Stimulated activated memory B cell treated with anti-CD40 and anti-IgM and Interleukin-4, amounts not matched to agents 10 μg/mL and 1 μg/mL and 100 μg/mL, for 72 hours (primary cell): ENCODE measurements around the gene TBC1D21.

Source experiments
- ATAC-seq: fragments of 150-1000 bp; cut with Tn5 transposase; 2 replicates; pipeline ENCODE4 v1.10.0; 2021
- H3K27ac Mint-ChIP-seq: one replicate; pipeline ENCODE4 v1.8.0; 2022; ENCODE audit warnings: mild to moderate bottlenecking, mixed read lengths
- H3K27me3 Mint-ChIP-seq: one replicate; pipeline ENCODE4 v1.8.0; 2022; ENCODE audit warnings: mixed read lengths
- H3K36me3 Mint-ChIP-seq: one replicate; pipeline ENCODE4 v1.8.0; 2022; ENCODE audit warnings: mixed read lengths
- H3K4me1 Mint-ChIP-seq: one replicate; pipeline ENCODE4 v1.8.0; 2022; ENCODE audit warnings: mixed read lengths
- H3K4me3 Mint-ChIP-seq: one replicate; pipeline ENCODE4 v1.8.0; 2022; ENCODE audit warnings: mild to moderate bottlenecking, moderate library complexity, mixed read lengths
- H3K9me3 Mint-ChIP-seq: one replicate; pipeline ENCODE4 v1.8.0; 2022; ENCODE audit warnings: mixed read lengths

TBC1D21 gene, protein sequence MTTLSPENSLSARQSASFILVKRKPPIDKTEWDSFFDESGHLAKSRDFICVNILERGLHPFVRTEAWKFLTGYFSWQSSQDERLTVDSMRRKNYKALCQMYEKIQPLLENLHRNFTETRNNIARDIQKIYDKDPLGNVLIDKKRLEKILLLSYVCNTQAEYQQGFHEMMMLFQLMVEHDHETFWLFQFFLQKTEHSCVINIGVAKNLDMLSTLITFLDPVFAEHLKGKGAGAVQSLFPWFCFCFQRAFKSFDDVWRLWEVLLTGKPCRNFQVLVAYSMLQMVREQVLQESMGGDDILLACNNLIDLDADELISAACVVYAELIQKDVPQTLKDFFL

DNA sequence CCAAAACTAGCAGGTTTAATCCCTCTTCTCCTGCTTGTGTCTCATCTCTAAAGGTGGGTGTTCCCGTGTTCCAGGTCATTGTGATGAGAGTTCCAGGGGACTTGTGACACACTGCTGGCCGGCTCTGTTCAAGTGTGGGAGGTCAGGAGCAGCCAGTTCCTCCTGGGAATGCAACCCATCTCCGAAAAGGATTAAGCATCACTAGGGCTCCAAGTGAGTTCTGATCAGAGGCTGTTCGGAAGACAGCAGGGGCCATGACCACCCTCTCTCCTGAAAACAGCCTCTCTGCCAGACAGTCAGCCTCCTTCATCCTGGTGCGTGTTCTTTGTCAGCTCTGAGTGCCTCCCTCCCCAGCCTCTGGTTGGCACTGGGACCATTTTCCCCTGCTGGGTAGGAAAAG is at the start of gene TBC1D21:
TSS of gene TBC1D21 (plus strand) at position 109 of the 400 bp plus-strand sequence. CDS start at position 255, 146 bp downstream.
- Mint-ChIP-seq H3K4me1 (no peaks in the 10 kb centered on the region), H3K27me3 (peaks cover 75% of the 10 kb centered on the region), H3K36me3 (no peaks in the 10 kb centered on the region), H3K27ac (no peak within 1 kb of the TSS), H3K4me3 (no peak within 1 kb of the TSS), H3K9me3 (no peaks in the 10 kb centered on the region)
- ATAC-seq: no peak

DNA sequence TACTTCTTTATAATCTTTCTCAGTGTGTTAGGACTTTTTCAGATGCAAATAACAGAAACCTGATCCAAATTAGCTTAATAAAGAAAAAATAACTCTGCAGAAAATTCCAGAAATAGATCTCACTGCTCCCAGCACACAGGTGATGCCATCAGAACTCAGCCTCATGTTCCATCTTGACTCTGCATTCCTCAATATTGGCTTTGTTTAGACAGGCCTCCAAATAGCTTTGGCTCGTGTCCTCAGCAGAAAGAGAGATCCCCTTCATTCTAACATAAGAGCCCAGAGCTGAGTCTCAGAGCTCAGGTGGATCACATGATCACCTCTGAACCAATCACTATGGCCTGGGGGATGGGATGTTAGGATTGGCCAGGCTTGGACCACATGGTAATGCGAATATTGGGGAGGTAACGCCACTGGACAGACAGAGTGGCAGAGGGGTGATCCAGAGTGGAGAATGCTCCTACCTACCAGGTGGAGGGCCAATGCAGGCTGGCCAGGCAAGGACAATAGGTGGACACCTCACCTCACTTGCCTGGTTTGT is 46.6 kb upstream of the TBC1D21 start:
- no peaks in the 10 kb centered on the region for H3K4me1 Mint-ChIP-seq
- H3K9me3 Mint-ChIP-seq: no peaks in the 10 kb centered on the region
- H3K27me3 Mint-ChIP-seq: no peaks in the 10 kb centered on the region
- ATAC-seq: no peak
- no peaks in the 10 kb centered on the region for H3K36me3 Mint-ChIP-seq
- no peak overlapping the region for H3K4me3 Mint-ChIP-seq
- no peak overlapping the region for H3K27ac Mint-ChIP-seq

DNA sequence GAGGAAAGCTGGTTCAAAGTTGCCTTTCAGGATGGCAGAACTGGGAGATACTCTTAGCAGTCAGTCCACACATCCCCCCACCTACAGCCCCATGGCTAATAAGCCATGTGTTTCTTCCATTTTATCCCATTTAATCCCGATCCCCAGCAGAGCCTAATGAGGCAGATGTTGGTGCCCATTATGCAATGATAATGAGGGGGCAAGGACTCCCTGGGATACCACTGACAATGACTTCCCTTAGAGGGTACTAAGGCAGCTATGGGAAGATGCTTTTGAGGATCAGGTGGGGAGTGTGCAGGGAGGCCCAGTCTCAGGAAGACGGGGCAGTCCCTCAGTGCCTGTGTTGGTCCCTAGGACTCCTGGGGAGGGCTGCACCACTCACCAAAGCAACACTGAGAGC is 43.8 kb upstream of the TBC1D21 start:
- H3K27me3 Mint-ChIP-seq: peaks cover 19% of the 10 kb centered on the region
- H3K27ac Mint-ChIP-seq: no peak overlapping the region
- H3K4me1 Mint-ChIP-seq: no peaks in the 10 kb centered on the region
- H3K9me3 Mint-ChIP-seq: no peaks in the 10 kb centered on the region
- H3K36me3 Mint-ChIP-seq: no peaks in the 10 kb centered on the region
- H3K4me3 Mint-ChIP-seq: no peak overlapping the region
- ATAC-seq: no peak

DNA sequence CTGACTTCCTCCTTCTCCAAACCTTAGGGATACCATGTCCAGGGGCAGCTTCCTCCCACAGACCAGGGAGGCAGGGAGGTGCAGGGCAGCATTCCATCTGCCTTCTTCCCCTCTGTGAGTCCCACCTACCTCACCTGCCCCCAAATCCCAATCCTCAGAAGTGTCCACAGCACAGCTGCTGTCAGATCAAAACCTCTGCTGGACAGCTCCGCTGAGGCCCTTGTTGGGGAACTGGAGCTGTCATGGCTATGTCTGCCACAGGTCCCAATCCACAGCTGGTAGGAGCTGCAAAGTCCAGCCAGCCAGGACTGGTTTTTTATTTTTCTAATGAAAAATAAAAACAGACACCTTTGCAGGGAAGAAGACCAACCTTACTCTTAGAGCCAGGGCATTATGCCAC is 40.7 kb upstream of the TBC1D21 start:
- H3K4me3 Mint-ChIP-seq: no peak overlapping the region
- H3K36me3 Mint-ChIP-seq: no peaks in the 10 kb centered on the region

DNA sequence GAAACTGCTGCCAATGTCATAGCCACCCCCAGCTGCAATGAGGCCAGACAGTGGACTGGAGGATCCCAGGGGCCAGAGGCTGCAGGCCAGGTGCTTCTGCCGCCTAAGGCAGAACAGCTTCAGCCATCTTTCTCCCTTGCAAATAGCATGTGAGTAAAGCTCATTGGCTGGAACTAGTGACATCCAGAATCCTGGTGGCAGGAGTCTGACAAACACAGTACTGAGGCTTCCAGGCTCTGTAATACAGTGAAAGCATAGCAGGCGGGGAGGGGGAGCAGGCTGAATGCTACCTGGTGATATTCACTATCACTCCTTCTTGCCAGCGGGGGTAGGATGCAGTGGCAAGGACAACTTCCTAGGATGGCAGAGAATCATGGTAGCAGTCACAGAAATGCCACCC is 36.5 kb upstream of the TBC1D21 start:
- Mint-ChIP-seq H3K4me3 (no peak overlapping the region), H3K9me3 (no peaks in the 10 kb centered on the region), H3K36me3 (no peaks in the 10 kb centered on the region), H3K27me3 (peaks cover 59% of the 10 kb centered on the region), H3K4me1 (no peaks in the 10 kb centered on the region), H3K27ac (no peak overlapping the region)
- no peak for ATAC-seq

More for the DNA sequence above, 40.7 kb upstream of the TBC1D21 start:
- peaks cover 43% of the 10 kb centered on the region for H3K27me3 Mint-ChIP-seq
- ATAC-seq: peak; percentile 14
- H3K9me3 Mint-ChIP-seq: no peaks in the 10 kb centered on the region
- no peak overlapping the region for H3K27ac Mint-ChIP-seq
- H3K4me1 Mint-ChIP-seq: no peaks in the 10 kb centered on the region

DNA sequence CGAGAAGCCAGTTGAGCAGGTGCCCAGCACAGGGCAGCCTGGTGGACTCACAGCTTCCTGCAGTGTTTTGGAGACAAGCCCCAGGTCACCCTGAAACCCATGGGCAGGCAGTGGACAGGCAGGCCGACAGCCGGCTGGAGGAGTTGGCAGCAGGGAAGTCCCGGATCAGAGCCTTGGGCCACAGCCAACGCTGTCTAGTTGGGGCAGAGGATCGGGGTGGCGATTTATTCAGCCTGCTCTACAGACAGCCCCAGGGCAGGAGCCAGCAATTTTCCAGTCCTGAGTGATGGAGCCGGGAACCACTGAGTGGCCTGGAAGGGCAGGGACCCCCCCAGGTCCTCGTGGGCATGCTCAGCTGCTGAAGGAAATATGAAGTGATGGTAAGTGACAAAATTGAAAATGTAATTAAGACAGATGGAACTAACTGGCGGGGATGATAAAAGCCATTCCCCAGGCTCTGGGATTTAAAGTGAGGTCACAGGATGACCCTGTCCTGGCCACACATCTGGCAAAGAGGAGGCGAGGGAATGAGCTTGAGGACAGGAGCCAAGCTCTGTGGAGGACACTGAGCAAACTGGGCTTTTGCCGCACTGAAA is 34.4 kb upstream of the TBC1D21 start:
- peaks cover 49% of the 10 kb centered on the region for H3K27me3 Mint-ChIP-seq
- H3K4me3 Mint-ChIP-seq: no peak overlapping the region
- H3K9me3 Mint-ChIP-seq: no peaks in the 10 kb centered on the region

DNA sequence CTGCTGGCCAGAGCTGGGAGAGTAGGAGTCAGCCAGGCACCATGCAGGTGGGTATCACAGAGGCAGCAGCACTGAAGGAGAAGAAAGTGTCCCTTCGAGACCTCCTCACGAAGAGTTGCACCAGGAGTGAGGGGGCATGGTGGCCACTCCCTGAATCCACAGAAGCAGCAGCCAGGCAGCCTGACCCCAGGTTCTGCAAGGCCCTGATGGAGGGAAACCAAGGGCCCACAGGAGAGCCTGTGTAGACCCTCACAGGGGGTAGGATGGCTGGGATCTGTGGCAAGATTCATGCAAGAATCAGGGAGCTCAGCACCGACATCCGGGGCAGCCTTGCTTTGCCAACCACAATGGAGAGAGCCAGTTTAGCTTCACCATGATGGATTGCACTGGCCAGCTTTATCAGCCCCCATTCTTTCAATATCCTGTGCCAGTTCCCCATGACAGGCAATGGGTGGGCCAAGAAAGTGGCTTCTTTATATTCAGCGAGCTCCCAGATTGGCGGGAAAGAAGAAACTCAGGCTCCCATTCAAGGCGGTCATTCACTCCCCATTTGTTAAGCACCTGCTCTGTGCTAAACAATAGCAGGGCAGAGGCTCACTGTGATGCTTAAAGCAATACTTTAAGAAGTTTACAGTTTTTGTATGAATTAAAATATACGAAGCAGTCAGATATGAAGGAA is 33.5 kb upstream of the TBC1D21 start:
- no peak overlapping the region for H3K27ac Mint-ChIP-seq
- peaks cover 48% of the 10 kb centered on the region for H3K27me3 Mint-ChIP-seq
- no peaks in the 10 kb centered on the region for H3K36me3 Mint-ChIP-seq
- no peak for ATAC-seq
- H3K4me1 Mint-ChIP-seq: no peaks in the 10 kb centered on the region
- no peak overlapping the region for H3K4me3 Mint-ChIP-seq
- no peaks in the 10 kb centered on the region for H3K9me3 Mint-ChIP-seq

More for the DNA sequence above, 34.4 kb upstream of the TBC1D21 start:
- no peak for ATAC-seq
- H3K27ac Mint-ChIP-seq: no peak overlapping the region
- H3K4me1 Mint-ChIP-seq: no peaks in the 10 kb centered on the region
- no peaks in the 10 kb centered on the region for H3K36me3 Mint-ChIP-seq

DNA sequence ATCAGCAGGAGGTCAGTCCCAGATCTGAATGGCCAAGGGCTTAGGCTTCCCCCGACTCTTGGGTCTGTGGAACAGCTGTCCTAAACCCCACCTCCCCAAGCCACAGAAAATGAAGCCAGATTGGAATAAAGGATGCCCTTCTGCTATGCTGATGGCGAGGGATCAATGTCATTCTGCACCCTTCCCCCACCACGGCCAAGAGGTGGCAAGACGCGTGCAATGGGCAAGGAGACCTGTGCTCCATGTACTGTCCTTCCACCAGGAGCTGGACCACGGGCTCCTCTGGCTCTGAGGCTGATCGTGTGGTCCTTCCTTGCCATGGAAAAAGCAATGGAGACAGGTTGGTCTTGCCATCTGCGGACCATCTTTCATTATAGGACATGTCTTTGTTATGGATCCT is 32.6 kb upstream of the TBC1D21 start:
- ATAC-seq: no peak
- Mint-ChIP-seq H3K4me1 (no peaks in the 10 kb centered on the region), H3K4me3 (no peak overlapping the region), H3K27ac (no peak overlapping the region), H3K27me3 (peaks cover 39% of the 10 kb centered on the region), H3K9me3 (no peaks in the 10 kb centered on the region), H3K36me3 (no peaks in the 10 kb centered on the region)

DNA sequence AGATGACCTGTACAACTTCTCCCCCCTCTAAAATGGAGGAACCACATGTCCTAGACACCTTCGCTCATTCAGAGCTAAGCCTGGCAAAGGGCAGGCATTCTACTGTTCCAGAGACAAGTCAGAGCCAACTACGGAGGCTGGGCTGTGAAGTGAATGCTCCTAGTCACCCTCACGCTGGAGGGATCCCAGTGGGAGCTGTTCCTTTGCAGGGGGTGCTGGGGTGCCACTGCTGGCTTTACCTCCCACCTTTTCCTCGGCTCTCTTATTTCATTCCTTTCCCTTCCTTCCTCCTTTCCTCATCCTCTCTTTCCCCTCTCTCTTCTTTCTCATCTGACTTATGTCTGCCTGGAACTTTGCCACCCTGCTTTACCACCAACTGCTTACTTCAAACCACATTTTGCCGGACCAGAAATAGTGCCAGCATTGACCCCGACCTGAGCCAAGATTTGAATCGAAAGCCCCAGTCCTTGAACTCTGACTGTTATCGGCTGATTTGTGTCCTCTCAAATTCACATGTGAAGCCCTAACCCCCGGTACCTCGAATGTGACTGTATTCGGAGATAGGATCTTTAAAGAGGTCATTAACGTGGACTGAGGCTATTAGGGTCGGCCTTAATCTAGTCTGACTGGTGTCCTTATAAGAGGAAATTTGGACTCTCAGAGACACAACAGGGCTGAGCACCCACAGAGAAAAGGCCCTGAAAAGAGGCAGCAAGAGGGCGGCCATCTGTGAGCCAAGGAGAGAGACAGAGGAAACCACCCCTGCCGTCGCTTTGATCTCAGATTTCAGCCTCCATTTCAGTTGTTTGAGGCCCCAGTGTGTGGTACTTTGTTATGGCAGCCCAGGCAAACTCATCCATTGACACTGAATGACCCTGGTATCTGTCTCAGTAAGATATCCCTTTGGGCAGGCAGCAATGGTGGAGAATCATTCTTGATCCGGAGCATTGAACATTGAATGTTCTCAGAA is 31.3 kb upstream of the TBC1D21 start:
- no peaks in the 10 kb centered on the region for H3K4me1 Mint-ChIP-seq
- H3K27me3 Mint-ChIP-seq: peaks cover 31% of the 10 kb centered on the region
- no peak overlapping the region for H3K27ac Mint-ChIP-seq
- no peak overlapping the region for H3K4me3 Mint-ChIP-seq
- no peaks in the 10 kb centered on the region for H3K36me3 Mint-ChIP-seq
- no peak for ATAC-seq
- no peaks in the 10 kb centered on the region for H3K9me3 Mint-ChIP-seq

DNA sequence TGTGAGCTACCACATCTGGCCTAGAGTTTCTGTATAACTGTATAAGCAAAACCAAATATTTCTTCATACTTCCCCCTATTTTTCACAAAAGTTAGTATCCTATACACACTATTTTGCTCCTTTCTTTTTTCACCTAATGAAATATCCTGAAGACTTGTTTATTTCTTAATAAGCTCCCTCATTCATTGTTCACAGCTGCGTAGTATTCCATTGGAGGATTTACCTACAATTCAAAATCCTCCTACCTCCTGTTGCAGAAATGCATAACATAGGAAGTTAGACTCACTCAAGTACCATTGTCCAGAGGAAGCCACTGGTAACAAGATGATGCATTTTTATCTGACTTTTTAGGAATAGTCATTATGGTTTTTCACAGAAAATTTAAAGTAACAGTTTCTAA is 29.6 kb upstream of the TBC1D21 start:
- Mint-ChIP-seq H3K27ac (no peak overlapping the region), H3K9me3 (no peaks in the 10 kb centered on the region), H3K4me3 (no peak overlapping the region), H3K4me1 (no peaks in the 10 kb centered on the region), H3K36me3 (no peaks in the 10 kb centered on the region), H3K27me3 (peaks cover 37% of the 10 kb centered on the region)
- no peak for ATAC-seq

DNA sequence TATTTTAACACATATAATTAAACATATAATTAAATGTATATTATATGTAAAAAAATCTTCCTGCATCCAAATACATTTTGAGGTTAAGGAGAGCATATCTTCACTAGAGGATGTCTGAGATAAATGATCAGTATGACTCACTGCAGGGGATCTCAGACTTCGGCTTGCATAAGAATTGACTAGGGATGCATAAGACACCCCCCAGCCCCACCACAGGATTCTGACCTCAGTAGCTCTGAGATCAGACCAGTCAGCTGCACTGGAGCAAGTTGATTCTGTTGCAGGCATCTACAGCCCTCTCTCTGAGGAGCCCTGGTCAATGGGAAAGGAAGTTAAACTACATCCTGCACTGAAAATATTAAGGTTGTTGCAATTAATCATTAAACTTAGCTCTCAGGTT is 29.0 kb upstream of the TBC1D21 start:
- ATAC-seq: no peak
- no peaks in the 10 kb centered on the region for H3K36me3 Mint-ChIP-seq
- H3K27me3 Mint-ChIP-seq: peaks cover 32% of the 10 kb centered on the region
- no peak overlapping the region for H3K27ac Mint-ChIP-seq
- no peaks in the 10 kb centered on the region for H3K4me1 Mint-ChIP-seq
- no peaks in the 10 kb centered on the region for H3K9me3 Mint-ChIP-seq
- H3K4me3 Mint-ChIP-seq: no peak overlapping the region

DNA sequence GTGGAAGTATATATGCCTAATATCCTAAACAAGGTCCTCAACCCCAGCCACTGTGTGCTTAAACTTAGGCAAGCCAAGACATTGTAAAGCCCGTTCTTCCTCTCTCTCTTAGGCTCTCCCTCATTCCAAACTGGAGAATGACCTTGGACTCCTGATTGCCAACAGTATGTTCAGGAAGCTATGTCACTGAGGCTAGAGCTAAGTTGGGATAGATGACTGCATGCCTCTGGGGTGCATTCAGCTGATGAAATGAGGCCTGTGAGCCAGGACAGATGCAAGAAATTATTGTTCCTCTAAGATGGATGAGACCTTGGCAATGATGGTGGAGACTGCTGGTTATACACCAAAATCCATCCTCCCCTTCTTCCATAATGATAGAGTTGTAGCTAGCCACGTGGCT is 27.9 kb upstream of the TBC1D21 start:
- no peaks in the 10 kb centered on the region for H3K9me3 Mint-ChIP-seq
- H3K4me1 Mint-ChIP-seq: no peaks in the 10 kb centered on the region
- H3K27ac Mint-ChIP-seq: no peak overlapping the region

DNA sequence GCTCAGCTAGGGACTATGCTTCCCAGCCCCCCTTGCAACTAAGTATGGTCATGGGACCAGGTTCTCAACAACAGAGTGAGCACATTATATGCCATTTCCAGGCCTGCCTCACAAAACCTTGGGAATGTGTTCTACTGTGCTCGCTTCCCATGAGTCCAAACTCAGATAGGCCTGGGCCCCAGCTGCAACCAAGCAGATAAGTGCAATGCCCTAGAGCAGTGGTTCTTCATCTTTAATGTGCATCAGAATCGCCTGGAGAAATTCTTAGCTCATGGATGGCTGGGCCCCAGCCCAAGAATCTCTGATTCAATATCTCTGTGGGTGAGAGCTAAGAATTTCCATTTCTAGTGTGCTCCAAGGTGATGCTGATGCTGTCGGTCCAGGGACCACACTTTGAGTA is 27.5 kb upstream of the TBC1D21 start:
- H3K4me1 Mint-ChIP-seq: no peaks in the 10 kb centered on the region
- peaks cover 29% of the 10 kb centered on the region for H3K27me3 Mint-ChIP-seq
- H3K4me3 Mint-ChIP-seq: no peak overlapping the region
- no peak overlapping the region for H3K27ac Mint-ChIP-seq
- no peaks in the 10 kb centered on the region for H3K36me3 Mint-ChIP-seq
- no peak for ATAC-seq
- no peaks in the 10 kb centered on the region for H3K9me3 Mint-ChIP-seq

More for the DNA sequence above, 27.9 kb upstream of the TBC1D21 start:
- no peaks in the 10 kb centered on the region for H3K36me3 Mint-ChIP-seq
- no peak overlapping the region for H3K4me3 Mint-ChIP-seq
- peaks cover 29% of the 10 kb centered on the region for H3K27me3 Mint-ChIP-seq
- no peak for ATAC-seq

DNA sequence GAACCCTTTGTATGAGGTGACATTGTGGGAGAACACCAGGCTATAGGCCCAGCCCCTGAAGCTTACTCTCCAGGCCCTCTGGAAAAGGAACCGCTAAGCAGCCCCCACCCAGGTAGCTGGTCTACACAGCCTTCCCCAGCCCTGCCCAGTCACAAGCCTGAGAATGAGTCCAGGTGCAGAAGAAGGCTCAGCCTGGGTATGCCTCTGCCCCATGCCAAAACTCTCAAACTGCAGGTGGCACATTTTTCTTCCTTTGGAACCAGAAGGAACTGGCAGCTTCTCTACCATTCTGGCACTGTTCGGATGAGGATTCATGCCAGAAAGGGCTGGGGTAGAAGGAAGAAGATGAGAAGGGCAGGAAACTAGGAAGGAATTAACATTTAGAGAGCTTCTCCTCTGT is 23.7 kb upstream of the TBC1D21 start:
- H3K4me1 Mint-ChIP-seq: no peaks in the 10 kb centered on the region
- no peaks in the 10 kb centered on the region for H3K36me3 Mint-ChIP-seq
- H3K27ac Mint-ChIP-seq: no peak overlapping the region
- peaks cover 46% of the 10 kb centered on the region for H3K27me3 Mint-ChIP-seq
- no peak for ATAC-seq
- H3K4me3 Mint-ChIP-seq: no peak overlapping the region
- no peaks in the 10 kb centered on the region for H3K9me3 Mint-ChIP-seq

DNA sequence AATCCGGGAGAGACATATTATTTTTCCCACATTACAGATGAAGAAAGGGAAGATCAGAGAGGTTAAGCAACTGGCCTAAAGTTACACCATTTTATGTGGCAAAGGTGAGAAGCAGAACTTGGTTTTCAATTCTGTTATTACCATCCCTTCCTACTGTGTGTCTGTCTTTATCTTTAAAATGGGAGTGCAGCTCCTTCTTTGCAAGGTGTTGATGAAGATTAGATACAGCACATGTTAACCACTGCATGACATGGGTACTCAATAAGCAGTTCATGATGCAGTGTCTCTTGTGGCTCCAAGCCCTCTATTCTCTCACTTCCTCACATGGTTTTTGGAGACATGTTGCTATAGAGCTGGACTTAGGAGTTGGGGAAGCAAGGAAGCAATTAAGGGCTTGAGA is 23.1 kb upstream of the TBC1D21 start:
- H3K4me1 Mint-ChIP-seq: no peaks in the 10 kb centered on the region
- H3K36me3 Mint-ChIP-seq: no peaks in the 10 kb centered on the region
- H3K4me3 Mint-ChIP-seq: no peak overlapping the region
- H3K27ac Mint-ChIP-seq: no peak overlapping the region
- H3K9me3 Mint-ChIP-seq: no peaks in the 10 kb centered on the region
- H3K27me3 Mint-ChIP-seq: peaks cover 52% of the 10 kb centered on the region
- ATAC-seq: no peak
